Measurements from ENCODE around the gene HOXD1.

GRCh38 chr2:176150584-176151441, 37.7 kb upstream of the HOXD1 start:
- TF ChIP-seq POLR2AphosphoS5 (IDR thresholded peaks at IDR 0.05; ENCODE audit: low read depth, low read length) (no peak), SIN3A (IDR thresholded peaks at IDR 0.05; ENCODE audit: borderline replicate concordance, insufficient read depth, low read length) (no peak), REST (IDR thresholded peaks at IDR 0.05; ENCODE audit: insufficient read depth in 1 of 2, low read depth in 2 of 2, low read length in 2 of 2) (no peak), TAF1 (IDR thresholded peaks at IDR 0.05; ENCODE audit: borderline replicate concordance, insufficient read depth, low read length) (no peak), FOXP2 (optimal IDR thresholded peaks at IDR 0.05; ENCODE audit: borderline replicate concordance, extremely low read depth, extremely low read length, insufficient read depth) (no peak)

All from PFSK-1 (cell line).